ENCODE data around the gene FSHR. TPM values are rescaled to one million over a fixed set of nuclear protein-coding genes. Genes with fewer than 3 reads are reported as not detected.

The FSHR gene
- total RNA-seq, 2 donors from 2014 or later = 13.6 TPM; not detected in 1

- 3% methylated on average over 1 of the region's 1 CpG for WGBS
- no peaks in the 10 kb centered on the region for H3K4me1 ChIP-seq (replicated peaks)
- H3K36me3 ChIP-seq = no peaks in the 10 kb centered on the region
- no peaks in the 10 kb centered on the region for H3K27me3 ChIP-seq (replicated peaks; ENCODE audit: insufficient read depth)
- TF ChIP-seq POLR2AphosphoS5 (IDR thresholded peaks at IDR 0.05) = no peak
- TF ChIP-seq POLR2A (IDR thresholded peaks at IDR 0.05) = no peak
- TF ChIP-seq CTCF (IDR thresholded peaks at IDR 0.05) = no peak
- intact Hi-C loops (cut with DNase I) = no loop called here
- DNase-seq (ENCODE audit: low spot score) = no peak
- H3K27ac ChIP-seq = no peak overlapping the region
- no peaks in the 10 kb centered on the region for H3K9me3 ChIP-seq
- H3K4me3 ChIP-seq = no peak overlapping the region
Observed at GRCh38 chr2:48914477-48915089, 239.7 kb downstream of the FSHR start.

Small RNA genes within 50 kb of the gene (microRNA-seq; reads per million reads assigned to microRNA genes)
- gene MIR548BA = not detected

Small RNA genes within 50 kb of the gene (small RNA-seq; reads per million reads assigned to genes)
- 0 reads per million in 2 donors for gene MIR548BA

Measured in prostate gland (tissue), 2 donors.